VCaP (cell line): ENCODE data around the gene CYP3A5.

Experiments
- H3K27ac ChIP-seq: fragments of 450-650 bp; 2 replicates; pipeline ENCODE4 v1.5.1; 2017
- CTCF ChIP-seq: fragments of 450-650 bp; conservative IDR thresholded peaks from 2 replicates; pipeline ENCODE4 v1.5.1; 2017; ENCODE audit warnings: mild to moderate bottlenecking, moderate library complexity

The CYP3A5 gene

GRCh38 chr7:99623091-99623693 lies 56.6 kb downstream of the CYP3A5 start:
- no peak for TF ChIP-seq CTCF
- no peak overlapping the region for H3K27ac ChIP-seq

GRCh38 chr7:99622596-99622995 lies 57.2 kb downstream of the CYP3A5 start:
- no peak overlapping the region for H3K27ac ChIP-seq
- no peak for TF ChIP-seq CTCF

- no peak for TF ChIP-seq CTCF
- no peak overlapping the region for H3K27ac ChIP-seq
Measured at GRCh38 chr7:99621271-99621670, 58.5 kb downstream of the CYP3A5 start.

GRCh38 chr7:99619571-99620130 lies 60.1 kb downstream of the CYP3A5 start:
- no peak overlapping the region for H3K27ac ChIP-seq
- no peak for TF ChIP-seq CTCF

GRCh38 chr7:99618726-99619125 lies 61.1 kb downstream of the CYP3A5 start:
- no peak overlapping the region for H3K27ac ChIP-seq
- TF ChIP-seq CTCF, result no peak

- no peak for TF ChIP-seq CTCF
- peak overlapping the region; percentile 88 for H3K27ac ChIP-seq
Measured at GRCh38 chr7:99617192-99617781, 62.5 kb downstream of the CYP3A5 start.

- H3K27ac ChIP-seq, result peak within 1 kb of the TSS; percentile 88
- peak; percentile 71 for TF ChIP-seq CTCF
Measured at GRCh38 chr7:99616359-99617191, 63.2 kb downstream of the CYP3A5 start, which contains the start of gene ZSCAN25. Gene ZSCAN25 (plus strand): TSS chr7:99616946. CDS start chr7:99619607, 2,661 bp downstream.
